NB4 (cell line): ENCODE results near the gene PDE4DIP.
"Not testable (repeated sequence)": the region's sequence is repeated elsewhere in the genome, so short reads cannot be mapped to it uniquely, and the experiment has no call there.

Experiments used
- DNase-seq: peaks from one replicate; pipeline ENCODE4 v3.0.0; 2010; ENCODE audit warnings: low read depth
- H3K4me3 ChIP-seq: one replicate; pipeline ENCODE4 v1.5.1; 2011; ENCODE audit warnings: mild to moderate bottlenecking, low read depth, low read length, moderate library complexity

The PDE4DIP gene

DNA sequence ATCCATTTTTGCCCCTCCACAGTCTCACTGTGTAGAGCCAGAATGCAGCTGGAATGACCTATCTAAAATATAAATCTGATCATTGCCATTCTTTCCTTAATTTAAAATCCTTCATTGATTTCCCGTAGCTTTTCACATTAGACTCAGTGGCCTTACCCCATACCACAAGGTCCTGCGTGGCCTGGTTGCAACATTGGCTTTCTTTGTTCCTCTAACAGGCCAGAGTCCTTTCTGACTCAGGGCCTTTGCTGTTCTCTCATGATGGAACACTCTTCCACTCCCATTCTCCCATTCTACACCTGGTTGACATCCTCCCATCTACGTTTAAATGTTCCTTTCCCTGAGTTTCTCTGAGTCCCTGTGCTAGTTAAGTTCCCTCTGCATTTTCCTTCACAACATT, 18.4 kb downstream of the PDE4DIP start:
- H3K4me3 ChIP-seq, DNase-seq: not testable (repeated sequence)

DNA sequence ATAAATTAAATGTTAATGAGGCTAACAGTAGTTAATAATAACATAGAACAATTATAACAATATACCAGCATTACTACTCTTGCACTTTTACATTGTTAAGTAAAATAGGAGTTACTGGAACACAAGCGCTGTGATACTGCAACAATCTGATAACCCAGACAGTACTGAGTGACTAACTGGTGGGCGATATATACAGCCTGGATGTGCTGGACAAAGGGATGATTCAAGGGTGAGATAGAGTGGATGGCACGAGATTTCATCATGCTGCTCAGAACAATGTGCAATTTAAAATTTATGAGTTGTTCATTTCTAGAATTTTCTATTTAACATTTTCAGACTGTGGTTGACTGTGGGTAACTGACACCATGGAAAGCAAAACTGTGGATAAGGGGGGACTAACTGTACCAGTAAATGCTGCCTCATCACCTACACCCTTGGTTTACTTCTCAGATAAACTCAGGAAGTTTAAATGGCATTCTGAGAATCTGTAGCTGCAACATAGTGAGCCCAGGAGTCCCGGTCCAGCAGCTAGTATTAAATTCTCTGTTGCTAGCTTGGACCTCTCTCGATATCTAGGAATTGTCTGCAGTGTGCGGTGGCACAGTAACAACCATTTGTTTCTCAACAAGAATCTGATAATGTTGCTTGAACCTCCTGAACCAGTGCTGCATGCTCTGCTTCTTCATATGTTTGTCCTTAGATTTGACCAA, 24.9 kb downstream of the PDE4DIP start:
- not testable (repeated sequence) for DNase-seq, H3K4me3 ChIP-seq

DNA sequence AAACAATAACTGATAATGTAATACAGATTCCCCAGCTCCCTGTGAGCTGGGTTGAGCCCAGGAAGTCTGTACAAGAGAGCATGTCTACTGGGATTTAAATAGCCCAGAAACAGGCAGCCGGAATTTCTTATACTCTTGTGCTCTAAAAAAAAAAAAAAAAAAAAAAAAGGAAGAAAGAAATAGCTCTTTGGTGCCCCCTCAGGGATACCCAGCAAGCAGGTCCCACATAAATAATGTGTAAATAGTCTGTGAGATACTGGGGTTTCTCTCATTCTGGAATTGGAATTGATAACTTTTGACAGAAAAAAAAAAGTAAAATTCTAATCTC, 25.4 kb downstream of the PDE4DIP start:
- H3K4me3 ChIP-seq, DNase-seq: not testable (repeated sequence)

DNA sequence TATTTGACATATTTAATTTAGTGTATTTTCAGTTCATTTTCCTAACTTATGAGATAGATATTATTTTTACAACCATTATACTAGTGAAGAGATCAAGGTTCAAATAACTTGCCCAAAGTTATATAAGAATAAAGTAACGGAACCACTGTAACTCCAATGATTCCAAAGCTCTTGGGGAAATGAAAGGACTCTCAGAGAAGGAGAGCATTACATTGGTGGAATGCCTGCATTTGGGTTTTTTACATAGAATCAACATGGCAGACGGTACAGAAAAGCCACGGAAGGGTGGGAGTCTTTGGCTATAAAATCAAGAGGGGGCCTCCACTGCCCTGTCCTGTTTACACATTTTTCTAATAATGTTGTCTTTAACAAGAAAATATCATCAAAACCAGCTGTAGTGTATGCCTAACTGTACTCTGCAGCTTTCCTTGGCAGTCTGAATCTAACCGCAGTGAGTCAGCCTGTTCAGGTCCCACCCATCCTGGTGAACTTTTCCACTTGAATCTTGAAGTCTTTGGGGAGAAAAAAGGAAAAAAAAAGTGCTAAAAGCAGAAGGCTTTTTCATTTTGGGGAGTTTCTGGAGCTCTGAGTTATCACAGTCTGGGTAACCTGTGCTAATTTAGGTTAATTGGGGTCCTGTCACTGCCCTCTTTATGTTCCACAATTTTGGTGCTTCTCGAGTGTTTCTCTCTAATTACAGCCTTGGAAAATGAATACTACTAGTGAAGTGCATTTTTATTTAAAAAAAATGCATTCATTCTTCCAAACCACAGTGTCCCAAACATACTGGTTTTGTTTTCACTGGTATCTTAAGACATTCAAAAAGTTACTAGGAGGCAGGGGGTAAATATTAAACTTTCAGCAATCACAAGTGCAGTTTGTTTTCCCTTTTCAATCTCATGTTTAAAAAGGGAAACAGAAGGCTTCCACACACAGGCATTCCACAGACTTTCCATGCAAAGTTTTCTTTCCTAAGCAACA, 30.5 kb downstream of the PDE4DIP start:
- DNase-seq: not testable (repeated sequence)

DNA sequence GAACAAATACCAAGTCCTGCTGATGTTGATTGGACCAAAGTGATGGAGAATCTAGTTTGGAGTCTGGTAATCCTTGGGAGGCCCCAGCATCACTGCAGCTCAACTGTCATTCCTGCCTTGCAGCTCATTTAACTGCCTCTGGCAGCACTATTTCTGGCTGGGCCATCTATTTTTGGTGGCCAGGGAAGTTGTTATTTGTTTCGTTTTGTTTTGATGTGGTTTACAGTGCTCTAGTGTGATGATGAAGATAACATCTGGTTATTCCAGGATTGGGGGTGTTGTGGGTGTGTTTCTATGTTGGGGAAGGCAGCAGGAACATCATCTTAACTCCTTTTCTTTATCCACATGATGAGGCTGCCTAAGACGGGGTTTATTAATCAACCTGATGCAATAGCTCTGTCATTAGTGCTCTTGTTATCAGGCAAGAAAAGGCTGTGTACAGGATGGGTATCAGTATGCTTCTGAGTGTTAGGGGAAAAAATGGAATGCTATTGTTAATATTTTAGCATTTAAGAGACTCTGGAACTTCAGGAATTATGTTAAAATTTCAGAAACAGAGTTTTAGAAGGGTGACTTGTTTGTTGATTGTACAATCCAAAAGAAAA, 35.7 kb downstream of the PDE4DIP start:
- DNase-seq, H3K4me3 ChIP-seq: not testable (repeated sequence)

More for the DNA sequence above, 30.5 kb downstream of the PDE4DIP start:
- H3K4me3 ChIP-seq: not testable (repeated sequence)

DNA sequence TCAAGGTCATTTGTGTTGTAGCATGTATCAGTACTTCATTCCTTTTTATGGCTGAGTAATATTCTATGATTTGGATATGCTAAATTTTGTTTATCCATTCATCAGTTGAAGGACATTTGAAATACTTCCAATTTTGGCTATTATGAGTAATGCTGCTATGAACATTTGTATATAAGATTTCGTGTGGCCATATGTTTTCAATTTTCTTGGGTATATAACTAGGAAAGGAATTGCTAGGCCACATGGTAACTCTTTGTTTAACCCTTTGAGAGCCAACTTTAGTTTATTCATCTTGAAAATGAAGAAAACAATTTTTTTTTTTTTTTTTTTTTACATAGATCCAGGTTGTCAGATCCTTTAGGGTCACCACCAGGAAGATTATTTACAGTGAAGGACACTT, 37.0 kb downstream of the PDE4DIP start:
- H3K4me3 ChIP-seq, DNase-seq: not testable (repeated sequence)

DNA sequence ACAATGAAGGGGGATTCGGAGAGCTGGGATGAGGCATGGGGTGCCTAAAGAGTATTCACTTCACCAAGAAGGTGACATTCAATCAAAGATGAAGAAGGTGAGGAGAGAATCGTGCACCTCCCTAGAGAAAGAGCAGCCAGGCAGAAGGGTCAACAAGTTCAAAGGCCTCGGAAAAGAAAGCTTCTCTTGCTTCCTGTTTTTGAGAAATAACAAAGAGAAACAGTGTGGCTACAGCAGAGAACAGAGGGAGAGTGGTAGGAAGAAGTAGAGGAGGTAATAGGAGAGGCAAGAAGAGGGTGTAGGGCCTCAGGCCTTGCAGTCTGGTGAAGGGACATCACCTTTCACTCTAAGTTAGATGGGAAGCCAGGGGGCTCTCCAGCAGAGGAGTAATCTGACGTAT, 41.0 kb downstream of the PDE4DIP start:
- not testable (repeated sequence) for DNase-seq, H3K4me3 ChIP-seq

DNA sequence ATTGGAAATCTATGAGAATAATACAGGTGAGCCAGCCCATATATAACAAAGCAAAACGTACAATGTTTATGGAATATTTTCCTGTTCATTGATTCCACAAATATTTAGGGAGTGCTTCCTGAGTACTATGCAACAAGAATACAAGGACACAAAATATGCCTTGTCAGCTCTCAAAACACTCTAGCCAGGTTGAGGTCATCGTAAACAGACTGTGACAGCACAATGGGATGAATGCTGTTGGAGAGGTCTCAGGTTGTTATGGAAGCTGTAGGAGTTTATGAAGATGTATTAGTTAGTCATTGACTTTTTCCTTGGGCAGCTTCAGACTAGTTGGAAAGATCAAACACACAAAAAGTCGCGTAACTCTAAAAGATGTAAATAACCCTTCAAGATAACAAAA, 42.1 kb downstream of the PDE4DIP start:
- not testable (repeated sequence) for DNase-seq, H3K4me3 ChIP-seq

DNA sequence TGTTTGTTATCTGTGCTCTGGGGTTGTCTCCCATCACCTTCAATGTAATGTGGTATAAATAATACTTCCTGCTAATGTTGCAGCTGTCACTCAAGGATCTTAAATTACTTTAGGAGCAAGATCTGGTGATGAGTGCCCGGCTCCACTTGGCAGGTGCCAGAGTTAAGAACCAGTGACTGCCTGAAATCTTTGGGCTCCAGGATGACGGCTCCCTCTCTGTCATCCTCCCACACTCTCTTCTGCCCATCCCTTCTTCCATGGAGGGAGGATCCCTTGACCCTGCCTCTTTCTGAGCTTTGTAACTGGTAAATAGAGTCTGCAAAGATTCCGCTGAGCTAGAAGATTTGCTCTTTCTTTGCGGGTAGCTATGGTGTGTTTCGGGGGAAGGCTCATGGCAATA, 44.4 kb downstream of the PDE4DIP start:
- DNase-seq, H3K4me3 ChIP-seq: not testable (repeated sequence)

DNA sequence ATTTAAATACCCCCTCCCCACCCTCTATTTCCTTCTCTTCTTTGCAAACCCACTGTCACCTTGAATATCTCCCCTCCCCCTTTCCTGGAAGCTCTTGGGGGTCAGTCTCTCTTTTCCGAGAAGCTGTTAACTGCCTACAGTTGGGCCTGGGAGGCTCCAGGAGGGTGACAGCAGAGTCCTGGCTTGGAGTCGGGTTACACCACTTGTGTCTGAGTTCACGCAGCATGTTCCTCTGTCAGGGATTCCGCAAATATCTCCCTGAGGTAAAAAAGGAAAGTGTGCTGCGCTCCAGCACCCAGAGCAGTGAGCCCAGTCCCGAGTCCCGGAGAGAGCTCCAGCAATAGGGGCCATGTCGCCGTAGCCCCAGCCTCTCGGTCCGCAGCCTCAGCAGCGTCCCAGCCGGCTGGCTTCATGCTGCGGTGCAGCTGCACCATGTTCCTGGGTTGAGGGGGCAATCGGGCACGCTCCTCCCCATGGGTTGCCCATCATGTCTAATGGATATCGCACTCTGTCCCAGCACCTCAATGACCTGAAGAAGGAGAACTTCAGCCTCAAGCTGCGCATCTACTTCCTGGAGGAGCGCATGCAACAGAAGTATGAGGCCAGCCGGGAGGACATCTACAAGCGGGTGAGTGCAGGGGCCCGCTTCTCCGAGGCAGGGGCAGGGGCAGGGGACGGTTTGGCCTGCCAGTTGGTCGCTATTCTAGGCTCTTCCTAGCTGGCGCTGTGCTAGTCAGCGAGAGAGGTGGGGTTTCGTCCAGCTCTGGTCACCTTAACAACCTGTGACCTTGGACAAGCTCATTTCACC, 45.2 kb downstream of the PDE4DIP start:
- H3K4me3 ChIP-seq, DNase-seq: not testable (repeated sequence)

DNA sequence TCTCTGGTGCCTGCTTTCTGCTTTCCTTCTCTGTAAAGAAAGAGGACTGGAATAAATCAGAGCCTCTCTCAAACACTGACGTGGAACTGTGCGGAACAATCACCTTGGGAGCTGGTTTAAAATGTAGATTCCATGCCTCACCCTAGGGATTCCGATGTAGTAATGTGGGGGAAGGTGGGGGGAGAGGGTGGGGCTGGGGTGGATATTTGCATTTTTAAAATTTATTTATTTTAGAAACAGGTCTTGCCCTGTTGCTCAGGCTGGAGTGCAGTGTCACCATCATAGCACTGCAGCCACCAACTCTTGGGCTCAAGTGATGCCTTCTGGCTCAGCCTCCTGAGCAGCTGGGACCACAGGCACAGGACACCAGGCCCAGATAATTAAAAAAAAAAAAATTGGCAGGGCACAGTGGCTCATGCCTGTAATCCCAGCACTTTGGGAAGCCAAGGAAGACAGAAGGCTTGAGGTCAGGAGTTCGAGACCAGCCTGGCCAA, 45.9 kb downstream of the PDE4DIP start:
- H3K4me3 ChIP-seq, DNase-seq: not testable (repeated sequence)

DNA sequence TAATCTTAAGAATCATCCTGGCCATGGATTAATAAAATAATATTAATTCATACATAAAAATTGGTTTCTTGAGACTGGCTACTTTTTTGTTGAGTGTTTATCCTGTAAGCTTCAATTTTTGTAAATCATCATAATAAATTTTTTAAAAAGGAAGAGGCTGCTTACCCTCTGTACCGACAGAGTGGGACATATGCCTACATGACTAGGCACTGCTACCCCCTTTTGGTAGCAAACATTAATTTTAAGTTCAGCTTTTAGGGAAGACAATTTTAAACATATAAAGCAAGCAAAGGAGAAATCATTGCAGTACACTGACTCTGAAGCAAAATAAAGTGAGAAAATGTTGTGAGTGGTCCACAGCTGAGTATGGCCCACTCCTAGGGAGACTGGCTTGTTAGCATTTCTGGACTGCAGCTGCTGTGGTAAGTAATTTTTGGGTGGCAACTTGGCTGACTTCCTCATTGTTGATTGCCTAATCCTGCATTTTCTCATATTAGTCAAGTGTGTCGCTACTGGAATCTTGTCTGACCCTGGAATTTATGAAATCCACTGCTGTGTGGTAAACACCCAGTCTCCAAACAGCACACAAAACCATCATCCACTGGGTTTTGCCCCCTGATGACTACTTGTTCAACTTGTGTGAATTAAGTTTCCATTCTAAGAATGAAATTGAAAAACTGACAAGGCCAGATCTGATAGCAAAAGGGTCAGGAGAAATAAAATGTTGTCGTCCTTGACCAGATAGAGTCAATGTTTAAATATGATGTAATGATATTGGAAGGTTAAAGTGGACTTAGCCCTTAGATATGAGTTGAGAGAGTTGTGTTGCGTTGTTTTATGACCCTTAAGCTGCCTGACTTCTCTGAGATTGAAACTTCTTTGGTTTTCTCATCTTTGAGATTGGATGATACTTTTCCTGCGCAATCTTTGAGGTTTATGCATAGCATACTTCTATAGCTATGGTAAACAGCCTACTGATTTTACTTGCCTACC, 50.4 kb downstream of the PDE4DIP start:
- not testable (repeated sequence) for DNase-seq, H3K4me3 ChIP-seq

DNA sequence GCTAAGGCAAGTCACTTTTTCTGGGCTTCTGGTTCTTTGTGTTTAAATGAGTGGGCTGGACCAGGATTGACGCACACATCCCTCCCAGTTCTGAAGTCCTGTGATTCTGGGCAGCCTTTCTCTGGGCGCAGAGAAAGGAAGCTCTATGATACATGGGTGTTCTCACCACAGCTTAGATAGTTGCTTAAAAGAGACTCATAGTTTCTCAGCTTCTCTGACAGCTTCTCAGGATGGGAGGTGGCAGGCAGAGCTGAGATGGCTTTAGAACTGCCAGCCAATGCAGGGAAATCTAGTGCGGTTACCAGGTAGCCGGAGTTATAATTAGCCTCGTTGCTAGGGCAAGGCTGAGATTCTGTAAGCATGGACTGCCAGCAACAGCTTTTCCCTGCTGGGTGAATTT, 55.8 kb downstream of the PDE4DIP start:
- H3K4me3 ChIP-seq, DNase-seq: not testable (repeated sequence)

DNA sequence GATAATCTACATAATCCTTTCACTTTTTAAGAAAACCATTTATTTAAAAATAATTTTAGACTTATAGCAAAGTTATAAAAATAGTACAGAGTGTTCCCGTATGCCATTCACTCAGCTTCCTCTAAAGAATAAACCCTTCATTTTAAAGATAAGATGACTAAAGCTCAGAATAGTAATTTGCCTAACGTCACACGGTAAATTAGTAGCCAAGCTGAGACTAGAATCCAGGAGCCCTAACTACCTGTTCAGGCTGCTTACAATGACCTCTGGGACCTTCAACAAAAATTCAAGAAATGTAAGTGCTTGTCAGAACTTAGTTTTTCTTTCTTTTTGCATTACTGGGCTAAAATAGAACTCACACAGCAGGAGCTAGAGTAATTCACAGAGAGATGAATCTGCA, 56.5 kb downstream of the PDE4DIP start:
- H3K4me3 ChIP-seq: not testable (repeated sequence)

DNA sequence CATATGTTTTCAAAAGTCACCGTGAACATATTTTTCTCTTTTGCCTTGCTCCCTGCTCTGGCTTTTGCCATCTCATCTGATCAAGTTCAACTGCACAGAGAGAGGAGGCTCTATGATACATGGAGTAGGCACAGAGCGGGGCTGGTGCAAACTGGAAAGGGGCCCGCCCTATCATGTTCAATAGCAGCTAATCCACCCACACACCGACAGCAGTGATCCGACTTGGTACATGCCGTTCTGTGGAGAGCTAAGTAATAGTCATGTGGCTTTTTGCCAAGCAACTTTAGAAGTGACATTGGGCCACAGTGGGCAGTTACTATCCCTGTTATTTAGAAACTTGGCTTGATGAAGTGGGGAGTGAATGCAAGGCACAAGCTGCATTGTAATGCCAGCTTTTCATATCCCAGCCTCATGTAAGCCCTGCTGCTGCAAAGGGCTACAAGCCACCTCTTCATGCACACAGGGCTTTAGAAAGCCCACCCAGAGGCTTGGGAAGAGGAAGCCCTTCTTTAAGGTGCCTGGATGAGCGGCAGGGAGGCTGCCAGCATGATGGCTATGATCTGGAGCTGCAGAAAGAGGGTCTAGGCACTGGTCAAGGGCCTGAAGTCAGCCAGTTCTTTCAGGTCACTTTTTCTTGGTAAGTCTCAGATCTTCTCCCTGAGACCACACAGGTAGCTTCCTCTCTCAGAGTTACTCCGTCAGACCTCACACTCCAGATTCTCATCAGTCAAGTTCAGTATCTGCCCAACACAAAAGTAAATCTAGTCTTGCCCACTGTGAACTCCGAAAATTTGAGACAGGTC, 57.1 kb downstream of the PDE4DIP start:
- not testable (repeated sequence) for DNase-seq, H3K4me3 ChIP-seq

More for the DNA sequence above, 56.5 kb downstream of the PDE4DIP start:
- not testable (repeated sequence) for DNase-seq

DNA sequence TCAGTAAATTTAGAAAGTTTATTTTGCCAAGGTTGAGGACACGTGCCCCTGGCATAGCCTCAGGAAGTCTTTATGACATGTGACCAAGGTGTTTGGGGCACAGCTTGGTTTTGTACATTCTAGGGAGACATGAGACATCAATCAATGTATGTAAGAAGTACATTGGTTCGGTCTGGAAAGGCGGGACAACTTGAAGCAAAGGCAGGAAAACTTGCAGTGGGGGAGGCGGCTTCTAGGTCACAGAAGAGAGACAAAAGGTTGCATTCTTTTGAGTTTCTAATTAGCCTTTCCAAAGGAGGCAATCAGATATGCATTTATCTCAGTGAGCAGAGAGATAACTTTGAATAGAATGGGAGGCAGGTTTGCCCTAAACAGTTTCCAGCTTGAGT, 57.7 kb downstream of the PDE4DIP start:
- DNase-seq, H3K4me3 ChIP-seq: not testable (repeated sequence)
